SK-N-SH (cell line): ENCODE data around the gene FBXO21. TPM values are rescaled to one million over a fixed set of nuclear protein-coding genes. Genes with fewer than 3 reads are reported as not detected.

Source experiments
- CTCF ChIA-PET: fragments of 300-600, 350-600 bp; formaldehyde crosslinking; extraction: SDS; loops from one replicate; lab custom pipeline; 2021; lab: Yijun Ruan, JAX
- POLR2A ChIA-PET: fragments of 350-600 bp; sonication (Branson Sonifier 250); formaldehyde crosslinking; extraction: SDS; loops from one replicate; lab custom pipeline; 2020; ENCODE audit warnings: antibody characterized with exemption, inconsistent platforms; lab: Yijun Ruan, JAX
- DNase-seq: peaks from one replicate; pipeline ENCODE4 v3.0.0; 2012
- H2AFZ ChIP-seq: fragments of 200-600 bp; sonication (generic); 2 replicates; pipeline ENCODE4 v1.8.1; 2016; ENCODE audit warnings: antibody characterized with exemption, mild to moderate bottlenecking, low read depth
- H3F3A ChIP-seq: fragments of 200-600 bp; sonication (generic); replicated peaks from 2 replicates; pipeline ENCODE3; 2016; ENCODE audit warnings: antibody characterized with exemption, mild to moderate bottlenecking; ENCODE audit not compliant: insufficient read depth
- H3K27ac ChIP-seq, 2 experiments: fragments of 200-500 bp in 1 of 2; fragments of 200-600 bp in 1 of 2; sonication (Bioruptor generic) in 1 of 2; sonication (generic), shearing (Covaris generic) in 1 of 2; 2 replicates each; pipeline versions ENCODE4 v1.5.1 to v1.6.1; 2014 to 2016; ENCODE audit warnings: low read depth in 2 of 2, inconsistent platforms in 1 of 2, low read length in 1 of 2, mild to moderate bottlenecking in 1 of 2, mixed read lengths in 1 of 2
- H3K27me3 ChIP-seq: fragments of 200-600 bp; sonication (generic), shearing (Covaris generic); 2 replicates; pipeline ENCODE4 v1.6.1; 2016; ENCODE audit warnings: mixed run types; ENCODE audit not compliant: insufficient read depth
- H3K36me3 ChIP-seq, 2 experiments: fragments of 200-500 bp in 1 of 2; fragments of 200-600 bp in 1 of 2; sonication (Bioruptor generic) in 1 of 2; sonication (generic) in 1 of 2; replicated peaks in 1 of 2; 2 replicates each; pipeline versions ENCODE3 to v1.5.1; 2014 to 2016; ENCODE audit warnings: low read length in 1 of 2, mild to moderate bottlenecking in 1 of 2; ENCODE audit not compliant: insufficient read depth in 2 of 2, control insufficient read depth in 1 of 2
- H3K4me1 ChIP-seq, 2 experiments: fragments of 200-500 bp in 1 of 2; fragments of 200-600 bp in 1 of 2; sonication (Bioruptor generic) in 1 of 2; sonication (generic), shearing (Covaris generic) in 1 of 2; 2 replicates each; pipeline versions ENCODE4 v1.5.1 to v1.6.1; 2014 to 2016; ENCODE audit warnings: low read depth in 1 of 2, low read length in 1 of 2, mixed run types in 1 of 2; ENCODE audit not compliant: insufficient read depth in 2 of 2, control insufficient read depth in 1 of 2
- H3K4me2 ChIP-seq: fragments of 200-600 bp; sonication (generic), shearing (Covaris generic); 2 replicates; pipeline ENCODE4 v1.6.1; 2017; ENCODE audit warnings: mixed run types
- H3K4me3 ChIP-seq, 2 experiments: fragments of 200-500 bp in 1 of 2; fragments of 200-600 bp in 1 of 2; sonication (Bioruptor generic) in 1 of 2; sonication (generic), shearing (Covaris generic) in 1 of 2; 2 replicates each; pipeline versions ENCODE4 v1.5.1 to v1.8.1; 2014 to 2016; ENCODE audit warnings: low read depth in 2 of 2, inconsistent platforms in 1 of 2, low read length in 1 of 2, mild to moderate bottlenecking in 1 of 2, mixed read lengths in 1 of 2, moderate library complexity in 1 of 2
- H3K79me2 ChIP-seq: fragments of 200-600 bp; sonication (generic); 2 replicates; pipeline ENCODE4 v1.8.1; 2017; ENCODE audit warnings: mild to moderate bottlenecking; ENCODE audit not compliant: insufficient read depth
- H3K9ac ChIP-seq: fragments of 200-600 bp; sonication (generic); 2 replicates; pipeline ENCODE4 v1.6.1; 2017; ENCODE audit warnings: mixed run types
- H3K9me2 ChIP-seq: fragments of 200-600 bp; sonication (generic); 2 replicates; pipeline ENCODE4 v1.6.1; 2017; ENCODE audit warnings: mixed run types
- H3K9me3 ChIP-seq: fragments of 200-600 bp; sonication (generic); 2 replicates; pipeline ENCODE4 v1.6.1; 2017; ENCODE audit warnings: mixed run types, mild to moderate bottlenecking, moderate library complexity
- H4K20me1 ChIP-seq: fragments of 200-600 bp; sonication (generic); 2 replicates; pipeline ENCODE4 v1.6.1; 2017; ENCODE audit warnings: mild to moderate bottlenecking, mixed run types; ENCODE audit not compliant: insufficient read depth
- CHD2 ChIP-seq: fragments of 150-350 bp; IDR thresholded peaks from 2 replicates; pipeline ENCODE4 v1.6.1; 2018; ENCODE audit warnings: low read length; ENCODE audit not compliant: partially characterized antibody
- EP300 ChIP-seq, 2 experiments: IDR thresholded peaks; 2 replicates each; pipeline versions ENCODE4 v1.4.0 to v1.6.1; 2012; ENCODE audit warnings: borderline replicate concordance in 1 of 2, low read depth in 1 of 2, low read length in 1 of 2
- FOXM1 ChIP-seq: IDR thresholded peaks from 2 replicates; pipeline ENCODE4 v1.4.0; 2012; ENCODE audit warnings: low read depth, mild to moderate bottlenecking
- MEF2A ChIP-seq: IDR thresholded peaks from 2 replicates; pipeline ENCODE4 v1.4.0; 2012; ENCODE audit warnings: low read depth, borderline replicate concordance
- MXI1 ChIP-seq: IDR thresholded peaks from 2 replicates; pipeline ENCODE4 v1.6.1; 2012; ENCODE audit warnings: mild to moderate bottlenecking, low read depth, low read length, improper control_type of control experiment
- RCOR1 ChIP-seq: fragments of 150-350 bp; IDR thresholded peaks from 2 replicates; pipeline ENCODE4 v1.6.1; 2017; ENCODE audit warnings: antibody characterized with exemption, low read length
- RFX5 ChIP-seq: IDR thresholded peaks from 2 replicates; pipeline ENCODE4 v1.6.1; 2012; ENCODE audit warnings: mild to moderate bottlenecking, improper control_type of control experiment, low read length
- RXRA ChIP-seq: IDR thresholded peaks from 2 replicates; pipeline ENCODE4 v1.4.0; 2012; ENCODE audit warnings: low read depth, mild to moderate bottlenecking, borderline replicate concordance
- SMC3 ChIP-seq: IDR thresholded peaks from 2 replicates; pipeline ENCODE4 v1.6.1; 2012; ENCODE audit warnings: low read depth, low read length, improper control_type of control experiment
- TCF12 ChIP-seq: IDR thresholded peaks from 2 replicates; pipeline ENCODE4 v1.4.0; 2012
- TEAD4 ChIP-seq: IDR thresholded peaks from 2 replicates; pipeline ENCODE4 v1.4.0; 2012; ENCODE audit warnings: mild to moderate bottlenecking, borderline replicate concordance; ENCODE audit not compliant: insufficient read depth
- YY1 ChIP-seq: IDR thresholded peaks from 2 replicates; pipeline ENCODE4 v1.4.0; 2012; ENCODE audit warnings: low read depth, mild to moderate bottlenecking
- WGBS: methylation state at CpG from one replicate; pipeline ENCODE4 v1.1.6; 2017; ENCODE audit warnings: low lambda C conversion rate; 5-methylcytosine and 5-hydroxymethylcytosine counted together
- polyA plus RNA-seq, 3 experiments: library from polyadenylated mRNA; depleted of rRNA; stranded (reverse); fragments of >200 nt; gene quantifications; 2 replicates each; pipeline ENCODE4 v1.2.3, GENCODE V29; 2012
- TF ChIP-seq, protein P1 (sequence below): IDR thresholded peaks from 2 replicates; pipeline ENCODE4; 2012
- TF ChIP-seq, protein P2 (sequence below): fragments of 150-350 bp; IDR thresholded peaks from 2 replicates; pipeline ENCODE4 v1.6.1; 2017; ENCODE audit warnings: antibody characterized with exemption, low read length, low read depth, borderline replicate concordance
- TF ChIP-seq, protein P3 (sequence below): IDR thresholded peaks from 2 replicates; pipeline ENCODE4 v1.4.0; 2012; ENCODE audit warnings: low read depth
- TF ChIP-seq, protein P4 (sequence below): IDR thresholded peaks from 2 replicates; pipeline ENCODE4 v1.6.1; 2012; ENCODE audit warnings: mild to moderate bottlenecking, low read depth, low read length, moderate library complexity
- TF ChIP-seq, protein P5 (sequence below): fragments of 200-600 bp; sonication (generic); IDR thresholded peaks from 2 replicates; pipeline ENCODE4 v1.6.1; 2017; ENCODE audit warnings: antibody characterized with exemption, mild to moderate bottlenecking, moderate library complexity

FBXO21 gene
- polyA plus RNA-seq, 1 of the 3 experiments (the other 2 are of a cell fraction): 44.2 TPM

DNA sequence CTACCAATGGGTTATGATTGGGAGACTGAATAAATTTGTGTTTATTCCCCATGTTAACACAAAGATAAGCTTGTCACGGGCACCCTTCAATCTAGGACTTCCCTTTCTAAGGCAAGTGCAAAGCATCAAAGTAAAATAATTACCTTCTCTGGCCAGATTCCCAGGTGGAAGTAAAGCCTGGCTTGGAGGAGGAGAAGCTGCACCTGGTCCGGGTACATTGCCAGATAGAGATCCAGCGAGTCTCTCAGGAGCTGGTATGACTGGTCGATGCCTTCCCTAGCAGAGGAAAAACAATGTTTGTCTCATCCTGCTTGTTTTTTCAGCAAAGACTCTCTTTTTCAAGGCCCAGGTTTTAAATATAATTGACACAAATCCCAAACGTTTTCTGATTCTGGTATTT lies 24.9 kb downstream of the FBXO21 start:
- H3K9me2 ChIP-seq: no peaks in the 10 kb centered on the region
- TF ChIP-seq, protein P1, sequence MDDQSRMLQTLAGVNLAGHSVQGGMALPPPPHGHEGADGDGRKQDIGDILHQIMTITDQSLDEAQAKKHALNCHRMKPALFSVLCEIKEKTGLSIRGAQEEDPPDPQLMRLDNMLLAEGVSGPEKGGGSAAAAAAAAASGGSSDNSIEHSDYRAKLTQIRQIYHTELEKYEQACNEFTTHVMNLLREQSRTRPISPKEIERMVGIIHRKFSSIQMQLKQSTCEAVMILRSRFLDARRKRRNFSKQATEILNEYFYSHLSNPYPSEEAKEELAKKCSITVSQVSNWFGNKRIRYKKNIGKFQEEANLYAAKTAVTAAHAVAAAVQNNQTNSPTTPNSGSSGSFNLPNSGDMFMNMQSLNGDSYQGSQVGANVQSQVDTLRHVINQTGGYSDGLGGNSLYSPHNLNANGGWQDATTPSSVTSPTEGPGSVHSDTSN: no peak
- TF ChIP-seq SMC3: no peak
- TF ChIP-seq, protein P2, sequence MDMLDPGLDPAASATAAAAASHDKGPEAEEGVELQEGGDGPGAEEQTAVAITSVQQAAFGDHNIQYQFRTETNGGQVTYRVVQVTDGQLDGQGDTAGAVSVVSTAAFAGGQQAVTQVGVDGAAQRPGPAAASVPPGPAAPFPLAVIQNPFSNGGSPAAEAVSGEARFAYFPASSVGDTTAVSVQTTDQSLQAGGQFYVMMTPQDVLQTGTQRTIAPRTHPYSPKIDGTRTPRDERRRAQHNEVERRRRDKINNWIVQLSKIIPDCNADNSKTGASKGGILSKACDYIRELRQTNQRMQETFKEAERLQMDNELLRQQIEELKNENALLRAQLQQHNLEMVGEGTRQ: no peak
- no peak for TF ChIP-seq FOXM1
- TF ChIP-seq RCOR1: no peak
- TF ChIP-seq, protein P3, sequence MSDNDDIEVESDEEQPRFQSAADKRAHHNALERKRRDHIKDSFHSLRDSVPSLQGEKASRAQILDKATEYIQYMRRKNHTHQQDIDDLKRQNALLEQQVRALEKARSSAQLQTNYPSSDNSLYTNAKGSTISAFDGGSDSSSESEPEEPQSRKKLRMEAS: no peak
- no peak for TF ChIP-seq TEAD4
- no peak for TF ChIP-seq CHD2
- no peak for TF ChIP-seq MXI1
- TF ChIP-seq MEF2A: no peak
- TF ChIP-seq, protein P4, sequence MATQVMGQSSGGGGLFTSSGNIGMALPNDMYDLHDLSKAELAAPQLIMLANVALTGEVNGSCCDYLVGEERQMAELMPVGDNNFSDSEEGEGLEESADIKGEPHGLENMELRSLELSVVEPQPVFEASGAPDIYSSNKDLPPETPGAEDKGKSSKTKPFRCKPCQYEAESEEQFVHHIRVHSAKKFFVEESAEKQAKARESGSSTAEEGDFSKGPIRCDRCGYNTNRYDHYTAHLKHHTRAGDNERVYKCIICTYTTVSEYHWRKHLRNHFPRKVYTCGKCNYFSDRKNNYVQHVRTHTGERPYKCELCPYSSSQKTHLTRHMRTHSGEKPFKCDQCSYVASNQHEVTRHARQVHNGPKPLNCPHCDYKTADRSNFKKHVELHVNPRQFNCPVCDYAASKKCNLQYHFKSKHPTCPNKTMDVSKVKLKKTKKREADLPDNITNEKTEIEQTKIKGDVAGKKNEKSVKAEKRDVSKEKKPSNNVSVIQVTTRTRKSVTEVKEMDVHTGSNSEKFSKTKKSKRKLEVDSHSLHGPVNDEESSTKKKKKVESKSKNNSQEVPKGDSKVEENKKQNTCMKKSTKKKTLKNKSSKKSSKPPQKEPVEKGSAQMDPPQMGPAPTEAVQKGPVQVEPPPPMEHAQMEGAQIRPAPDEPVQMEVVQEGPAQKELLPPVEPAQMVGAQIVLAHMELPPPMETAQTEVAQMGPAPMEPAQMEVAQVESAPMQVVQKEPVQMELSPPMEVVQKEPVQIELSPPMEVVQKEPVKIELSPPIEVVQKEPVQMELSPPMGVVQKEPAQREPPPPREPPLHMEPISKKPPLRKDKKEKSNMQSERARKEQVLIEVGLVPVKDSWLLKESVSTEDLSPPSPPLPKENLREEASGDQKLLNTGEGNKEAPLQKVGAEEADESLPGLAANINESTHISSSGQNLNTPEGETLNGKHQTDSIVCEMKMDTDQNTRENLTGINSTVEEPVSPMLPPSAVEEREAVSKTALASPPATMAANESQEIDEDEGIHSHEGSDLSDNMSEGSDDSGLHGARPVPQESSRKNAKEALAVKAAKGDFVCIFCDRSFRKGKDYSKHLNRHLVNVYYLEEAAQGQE: no peak
- no peak for TF ChIP-seq RFX5
- no peak for TF ChIP-seq EP300 (IDR thresholded peaks at IDR 0.05; ENCODE audit: borderline replicate concordance in 1 of 2, low read depth in 1 of 2, low read length in 1 of 2)
- no peak for TF ChIP-seq RXRA
- TF ChIP-seq TCF12: no peak
- TF ChIP-seq, protein P5, sequence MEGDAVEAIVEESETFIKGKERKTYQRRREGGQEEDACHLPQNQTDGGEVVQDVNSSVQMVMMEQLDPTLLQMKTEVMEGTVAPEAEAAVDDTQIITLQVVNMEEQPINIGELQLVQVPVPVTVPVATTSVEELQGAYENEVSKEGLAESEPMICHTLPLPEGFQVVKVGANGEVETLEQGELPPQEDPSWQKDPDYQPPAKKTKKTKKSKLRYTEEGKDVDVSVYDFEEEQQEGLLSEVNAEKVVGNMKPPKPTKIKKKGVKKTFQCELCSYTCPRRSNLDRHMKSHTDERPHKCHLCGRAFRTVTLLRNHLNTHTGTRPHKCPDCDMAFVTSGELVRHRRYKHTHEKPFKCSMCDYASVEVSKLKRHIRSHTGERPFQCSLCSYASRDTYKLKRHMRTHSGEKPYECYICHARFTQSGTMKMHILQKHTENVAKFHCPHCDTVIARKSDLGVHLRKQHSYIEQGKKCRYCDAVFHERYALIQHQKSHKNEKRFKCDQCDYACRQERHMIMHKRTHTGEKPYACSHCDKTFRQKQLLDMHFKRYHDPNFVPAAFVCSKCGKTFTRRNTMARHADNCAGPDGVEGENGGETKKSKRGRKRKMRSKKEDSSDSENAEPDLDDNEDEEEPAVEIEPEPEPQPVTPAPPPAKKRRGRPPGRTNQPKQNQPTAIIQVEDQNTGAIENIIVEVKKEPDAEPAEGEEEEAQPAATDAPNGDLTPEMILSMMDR: no peak
- no peak for TF ChIP-seq YY1
- H3K36me3 ChIP-seq: peaks cover 63 to 68% of the 10 kb centered on the region in 2 experiments
- DNase-seq: no peak
- no peak overlapping the region for H3K9ac ChIP-seq
- H3K27me3 ChIP-seq: no peaks in the 10 kb centered on the region
- POLR2A ChIA-PET: no interaction called here
- H3K4me2 ChIP-seq: no peak overlapping the region
- H3F3A ChIP-seq: no peaks in the 10 kb centered on the region
- CTCF ChIA-PET: interaction anchor here (1.1 kb wide), 1 partner anchor 684 kb away, joined by 3 read pairs; no protein-coding TSS in a partner anchor
- WGBS: 76% methylated on average over 5 of the region's 5 CpGs
- no peak overlapping the region for H3K4me3 ChIP-seq
- H3K79me2 ChIP-seq: no peaks in the 10 kb centered on the region
- H2AFZ ChIP-seq: no peak overlapping the region
- H3K27ac ChIP-seq: no peak overlapping the region
- no peaks in the 10 kb centered on the region for H3K4me1 ChIP-seq
- H3K9me3 ChIP-seq: no peaks in the 10 kb centered on the region
- H4K20me1 ChIP-seq: no peaks in the 10 kb centered on the region
